Urinary bladder (tissue), 4 donors: ENCODE data around the gene VASP. TPM values are rescaled to one million over a fixed set of nuclear protein-coding genes. Genes with fewer than 3 reads are reported as not detected.

ENCODE experiments used
- DNase-seq: peaks from one replicate; pipeline ENCODE4 v3.0.0-alpha.2; 2015; ENCODE audit errors: extremely low spot score
- H3K27ac ChIP-seq: one replicate; pipeline ENCODE4 v1.5.1; 2013; ENCODE audit warnings: low read depth, mild to moderate bottlenecking, moderate library complexity
- H3K36me3 ChIP-seq: one replicate; pipeline ENCODE4 v1.6.1; 2013; ENCODE audit warnings: mild to moderate bottlenecking, moderate library complexity; ENCODE audit not compliant: insufficient read depth
- H3K4me1 ChIP-seq: one replicate; pipeline ENCODE4 v1.6.1; 2013; ENCODE audit warnings: mild to moderate bottlenecking, moderate library complexity; ENCODE audit not compliant: insufficient read depth
- H3K4me3 ChIP-seq: one replicate; pipeline ENCODE4 v1.5.1; 2013; ENCODE audit warnings: low read depth, low read length
- WGBS: extraction: QIAGEN DNeasy Blood & Tissue Kit; methylation state at CpG from one replicate; pipeline ENCODE4 v1.1.7; 2013; 5-methylcytosine and 5-hydroxymethylcytosine counted together
- polyA plus RNA-seq: library from polyadenylated mRNA; stranded (reverse); fragments of 200-250 nt; gene quantifications from one replicate; pipeline ENCODE4 v1.2.3, GENCODE V29; 2013
- total RNA-seq: library from RNA; depleted of rRNA; stranded (reverse); fragments of >200 nt; gene quantifications from one replicate; pipeline ENCODE4 v1.2.3, GENCODE V29; 2014
- donor health status: healthy with polysubstance abuse.
- donor health status: healthy.

VASP gene
- total and polyA plus RNA-seq, 2 donors, result 42.6 to 174 TPM

GRCh38 chr19:45477713-45478453, 29.4 kb upstream of the VASP start:
- 6% methylated on average over 12 of the region's 12 CpGs for WGBS
- peak; percentile 32 for DNase-seq
- Histone ChIP-seq H3K36me3 (no peaks in the 10 kb centered on the region), H3K27ac (peak overlapping the region; percentile 14), H3K4me1 (no peaks in the 10 kb centered on the region), H3K4me3 (no peak overlapping the region)

GRCh38 chr19:45478454-45479238, 28.6 kb upstream of the VASP start:
- Histone ChIP-seq H3K27ac (peak overlapping the region; percentile 87), H3K4me3 (peak overlapping the region; percentile 14), H3K4me1 (no peaks in the 10 kb centered on the region), H3K36me3 (no peaks in the 10 kb centered on the region)
- DNase-seq, result peak; percentile 88
- under 1% methylated on average over 39 of the region's 39 CpGs for WGBS

- WGBS, result 92% methylated on average over 5 of the region's 5 CpGs
- Histone ChIP-seq H3K36me3 (no peaks in the 10 kb centered on the region), H3K27ac (no peak overlapping the region), H3K4me3 (no peak overlapping the region), H3K4me1 (no peaks in the 10 kb centered on the region)
- DNase-seq, result no peak
These were observed 24.2 kb upstream of the VASP start for GRCh38 chr19:45483033-45483432.

GRCh38 chr19:45484273-45484945, 22.9 kb upstream of the VASP start:
- 77% methylated on average over 13 of the region's 13 CpGs for WGBS
- H3K4me1 ChIP-seq, result no peaks in the 10 kb centered on the region
- H3K36me3 ChIP-seq, result no peaks in the 10 kb centered on the region
- no peak overlapping the region for H3K27ac ChIP-seq
- no peak for DNase-seq
- H3K4me3 ChIP-seq, result no peak overlapping the region

- H3K4me3 ChIP-seq, result peak overlapping the region; percentile 63
- H3K36me3 ChIP-seq, result no peaks in the 10 kb centered on the region
- WGBS, result under 1% methylated on average over 35 of the region's 35 CpGs
- H3K27ac ChIP-seq, result no peak overlapping the region
- H3K4me1 ChIP-seq, result no peaks in the 10 kb centered on the region
- no peak for DNase-seq
These were observed 21.8 kb upstream of the VASP start for GRCh38 chr19:45485305-45486077.

GRCh38 chr19:45488708-45489107, 18.6 kb upstream of the VASP start:
- no peaks in the 10 kb centered on the region for H3K4me1 ChIP-seq
- WGBS, result 91% methylated on average over 15 of the region's 15 CpGs
- no peak overlapping the region for H3K4me3 ChIP-seq
- no peak for DNase-seq
- no peak overlapping the region for H3K27ac ChIP-seq
- H3K36me3 ChIP-seq, result no peaks in the 10 kb centered on the region

- H3K36me3 ChIP-seq, result no peaks in the 10 kb centered on the region
- H3K4me1 ChIP-seq, result no peaks in the 10 kb centered on the region
- no peak overlapping the region for H3K4me3 ChIP-seq
- no peak overlapping the region for H3K27ac ChIP-seq
- 90% methylated on average over 20 of the region's 20 CpGs for WGBS
- DNase-seq, result no peak
These were observed 17.9 kb upstream of the VASP start for GRCh38 chr19:45489216-45489855.

GRCh38 chr19:45492137-45492626, 15.1 kb upstream of the VASP start:
- 91% methylated on average over 5 of the region's 5 CpGs for WGBS
- no peak for DNase-seq
- H3K4me1 ChIP-seq, result no peaks in the 10 kb centered on the region
- H3K36me3 ChIP-seq, result no peaks in the 10 kb centered on the region
- H3K27ac ChIP-seq, result no peak overlapping the region
- peak overlapping the region; percentile 49 for H3K4me3 ChIP-seq

GRCh38 chr19:45492627-45493470, 14.4 kb upstream of the VASP start:
- H3K36me3 ChIP-seq, result no peaks in the 10 kb centered on the region
- H3K4me3 ChIP-seq, result peak overlapping the region; percentile 49
- H3K4me1 ChIP-seq, result no peaks in the 10 kb centered on the region
- 4% methylated on average over 32 of the region's 32 CpGs for WGBS
- no peak for DNase-seq
- peak overlapping the region; percentile 61 for H3K27ac ChIP-seq

- 94% methylated on average over 39 of the region's 39 CpGs for WGBS
- no peak for DNase-seq
- Histone ChIP-seq H3K4me1 (peaks cover 3% of the 10 kb centered on the region), H3K27ac (no peak overlapping the region), H3K36me3 (no peaks in the 10 kb centered on the region), H3K4me3 (no peak overlapping the region)
These were observed 12.9 kb upstream of the VASP start for GRCh38 chr19:45494261-45494916.

GRCh38 chr19:45495178-45495577, 12.1 kb upstream of the VASP start:
- 90% methylated on average over 5 of the region's 5 CpGs for WGBS
- no peak overlapping the region for H3K4me3 ChIP-seq
- peaks cover 3% of the 10 kb centered on the region for H3K4me1 ChIP-seq

More at GRCh38 chr19:45495178-45495577, 12.1 kb upstream of the VASP start:
- Histone ChIP-seq H3K36me3 (no peaks in the 10 kb centered on the region), H3K27ac (no peak overlapping the region)
- no peak for DNase-seq
